Smooth muscle cell of the brain vasculature (primary cell): ENCODE results near the gene FGD3.
"Not testable (repeated sequence)": the region's sequence is repeated elsewhere in the genome, so short reads cannot be mapped to it uniquely, and the experiment has no call there.

Source experiments
- DNase-seq: peaks from one replicate; pipeline ENCODE4 v3.0.0-alpha.2; 2012; ENCODE audit warnings: low read depth, low spot score

FGD3 gene

GRCh38 chr9:92974761-92975755 lies 27.7 kb downstream of the FGD3 start:
- DNase-seq = no peak

- no peak for DNase-seq
Measured at GRCh38 chr9:92976431-92976830, 29.1 kb downstream of the FGD3 start.

GRCh38 chr9:92977279-92977678 lies 30.0 kb downstream of the FGD3 start:
- DNase-seq = no peak

GRCh38 chr9:92978345-92978875 lies 31.1 kb downstream of the FGD3 start:
- no peak for DNase-seq

GRCh38 chr9:92979283-92980056 lies 32.1 kb downstream of the FGD3 start:
- no peak for DNase-seq

GRCh38 chr9:92980085-92980745 lies 32.9 kb downstream of the FGD3 start:
- DNase-seq = no peak

GRCh38 chr9:92982130-92982529 lies 34.8 kb downstream of the FGD3 start:
- DNase-seq = no peak

GRCh38 chr9:92983984-92984589 lies 36.8 kb downstream of the FGD3 start:
- DNase-seq = no peak

GRCh38 chr9:92984976-92985375 lies 37.7 kb downstream of the FGD3 start:
- DNase-seq = no peak

GRCh38 chr9:92986176-92987119 lies 39.1 kb downstream of the FGD3 start:
- no peak for DNase-seq

GRCh38 chr9:92988215-92988768 lies 41.0 kb downstream of the FGD3 start:
- no peak for DNase-seq

GRCh38 chr9:92989561-92989960 lies 42.2 kb downstream of the FGD3 start:
- no peak for DNase-seq

GRCh38 chr9:92990461-92990860 lies 43.1 kb downstream of the FGD3 start:
- DNase-seq = no peak

GRCh38 chr9:92992549-92992948 lies 45.2 kb downstream of the FGD3 start:
- DNase-seq = no peak

- DNase-seq = not testable (repeated sequence)
Measured at GRCh38 chr9:92998871-92999270, 51.5 kb downstream of the FGD3 start.

GRCh38 chr9:93001031-93001430 lies 53.7 kb downstream of the FGD3 start:
- no peak for DNase-seq

- no peak for DNase-seq
Measured at GRCh38 chr9:93002700-93003099, 55.4 kb downstream of the FGD3 start.

- no peak for DNase-seq
Measured at GRCh38 chr9:93003552-93004407, 56.5 kb downstream of the FGD3 start.

- no peak for DNase-seq
Measured at GRCh38 chr9:93004561-93004960, 57.2 kb downstream of the FGD3 start.
